ENCODE data around the gene ENAH.

ENAH gene

DNA sequence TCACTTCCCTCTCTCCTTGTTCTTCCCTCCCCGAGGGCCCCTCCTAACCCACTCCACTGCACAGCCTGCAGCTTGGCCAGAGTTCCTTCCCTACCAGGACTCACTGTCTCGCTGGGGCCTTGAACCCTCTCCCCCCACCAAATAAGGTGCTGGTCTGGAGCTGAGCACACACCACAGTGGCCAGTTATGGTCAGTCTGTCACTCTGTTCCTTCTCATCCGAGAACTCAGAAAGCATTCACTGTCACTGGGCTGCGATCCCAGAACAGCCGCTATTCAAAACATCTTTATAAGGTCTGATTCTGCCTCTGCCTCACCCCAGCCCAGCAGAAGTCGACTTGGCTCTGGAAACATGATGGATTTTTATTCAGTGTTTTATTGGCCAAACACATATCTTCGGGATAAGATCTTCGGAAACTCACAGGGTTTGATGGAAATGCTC lies 205.3 kb downstream of the ENAH start:
- peaks cover 24% of the 10 kb centered on the region for H3K4me1 ChIP-seq (ENCODE audit: insufficient read depth, low read length)
- H3K27me3 ChIP-seq (ENCODE audit: insufficient read depth, low read length) = no peaks in the 10 kb centered on the region
- H3K36me3 ChIP-seq (ENCODE audit: insufficient read depth, low read length) = no peaks in the 10 kb centered on the region
- no peak overlapping the region for H3K9ac ChIP-seq (ENCODE audit: low read depth, low read length)
- WGBS = 89% methylated on average over 8 of the region's 8 CpGs
- H3K9me3 ChIP-seq (ENCODE audit: insufficient read depth, low read depth, low read length) = no peaks in the 10 kb centered on the region
- H3K4me3 ChIP-seq (ENCODE audit: low read length) = no peak overlapping the region
- H3K27ac ChIP-seq (ENCODE audit: low read depth, low read length) = no peak overlapping the region

DNA sequence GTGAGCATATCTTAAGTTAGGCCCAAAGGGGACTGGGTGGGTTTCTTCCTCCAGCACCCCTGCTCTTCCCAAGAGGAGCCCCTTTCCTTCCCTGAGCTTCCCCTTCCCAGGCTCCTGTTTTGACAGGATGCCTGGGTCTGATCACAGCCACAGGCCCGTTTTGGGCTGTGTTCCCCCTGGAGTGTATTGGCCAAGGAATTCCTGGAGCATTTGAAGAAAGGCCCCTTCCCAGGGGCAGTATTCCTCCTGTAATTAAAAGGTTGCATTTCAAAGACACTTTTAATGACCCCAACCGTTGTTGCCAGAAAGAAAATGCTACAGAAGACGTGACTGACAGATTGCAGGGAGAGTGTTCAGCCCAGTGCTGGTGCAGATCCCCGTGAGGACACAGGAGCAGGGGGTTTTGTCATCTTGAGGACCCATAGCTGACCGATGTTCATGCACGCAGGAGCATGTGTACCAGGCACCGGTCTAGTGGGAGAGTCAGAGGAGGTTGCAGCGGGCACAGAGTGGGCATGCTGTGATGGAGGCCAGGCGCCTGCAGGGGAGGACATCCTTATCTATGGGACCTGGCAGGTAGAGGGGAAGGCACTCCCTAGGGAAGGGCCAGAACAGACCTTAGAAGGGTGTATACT lies 205.8 kb downstream of the ENAH start:
- Histone ChIP-seq H3K4me3 (ENCODE audit: low read length) (no peak overlapping the region), H3K9ac (ENCODE audit: low read depth, low read length) (no peak overlapping the region), H3K4me1 (ENCODE audit: insufficient read depth, low read length) (peaks cover 24% of the 10 kb centered on the region), H3K27ac (ENCODE audit: low read depth, low read length) (0 out of 2 replicates have a peak overlapping the region, but pooled peaks have one; percentile 13), H3K36me3 (ENCODE audit: insufficient read depth, low read length) (no peaks in the 10 kb centered on the region), H3K9me3 (ENCODE audit: insufficient read depth, low read depth, low read length) (no peaks in the 10 kb centered on the region), H3K27me3 (ENCODE audit: insufficient read depth, low read length) (no peaks in the 10 kb centered on the region)
- WGBS = 56% methylated on average over 9 of the region's 9 CpGs

DNA sequence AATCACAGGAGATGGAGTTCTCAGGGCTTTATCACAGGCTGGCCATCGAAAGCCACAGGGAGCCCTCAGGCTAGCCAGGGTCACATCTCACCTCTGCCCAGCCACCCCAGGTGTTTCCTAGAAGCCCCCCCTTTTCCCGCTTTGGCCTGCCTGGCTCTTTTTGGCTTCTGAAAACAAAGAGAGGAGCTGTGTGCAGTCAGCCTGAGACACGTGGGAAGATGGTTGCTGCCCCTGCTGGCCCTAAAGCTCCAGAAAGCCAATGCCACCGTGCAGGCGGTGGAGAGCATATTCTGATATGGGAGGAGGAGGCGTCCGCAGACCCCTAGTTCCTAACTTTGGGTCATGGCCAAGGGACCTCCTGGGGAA lies 206.3 kb downstream of the ENAH start:
- 0 out of 2 replicates have a peak overlapping the region, but pooled peaks have one; percentile 13 for H3K27ac ChIP-seq (ENCODE audit: low read depth, low read length)
- H3K36me3 ChIP-seq (ENCODE audit: insufficient read depth, low read length) = no peaks in the 10 kb centered on the region
- H3K27me3 ChIP-seq (ENCODE audit: insufficient read depth, low read length) = no peaks in the 10 kb centered on the region
- H3K4me1 ChIP-seq (ENCODE audit: insufficient read depth, low read length) = peaks cover 24% of the 10 kb centered on the region
- H3K9me3 ChIP-seq (ENCODE audit: insufficient read depth, low read depth, low read length) = no peaks in the 10 kb centered on the region
- H3K9ac ChIP-seq (ENCODE audit: low read depth, low read length) = no peak overlapping the region; the same call in 1 of the 2 replicates
- no peak overlapping the region for H3K4me3 ChIP-seq (ENCODE audit: low read length)
- WGBS = 49% methylated on average over 7 of the region's 7 CpGs

DNA sequence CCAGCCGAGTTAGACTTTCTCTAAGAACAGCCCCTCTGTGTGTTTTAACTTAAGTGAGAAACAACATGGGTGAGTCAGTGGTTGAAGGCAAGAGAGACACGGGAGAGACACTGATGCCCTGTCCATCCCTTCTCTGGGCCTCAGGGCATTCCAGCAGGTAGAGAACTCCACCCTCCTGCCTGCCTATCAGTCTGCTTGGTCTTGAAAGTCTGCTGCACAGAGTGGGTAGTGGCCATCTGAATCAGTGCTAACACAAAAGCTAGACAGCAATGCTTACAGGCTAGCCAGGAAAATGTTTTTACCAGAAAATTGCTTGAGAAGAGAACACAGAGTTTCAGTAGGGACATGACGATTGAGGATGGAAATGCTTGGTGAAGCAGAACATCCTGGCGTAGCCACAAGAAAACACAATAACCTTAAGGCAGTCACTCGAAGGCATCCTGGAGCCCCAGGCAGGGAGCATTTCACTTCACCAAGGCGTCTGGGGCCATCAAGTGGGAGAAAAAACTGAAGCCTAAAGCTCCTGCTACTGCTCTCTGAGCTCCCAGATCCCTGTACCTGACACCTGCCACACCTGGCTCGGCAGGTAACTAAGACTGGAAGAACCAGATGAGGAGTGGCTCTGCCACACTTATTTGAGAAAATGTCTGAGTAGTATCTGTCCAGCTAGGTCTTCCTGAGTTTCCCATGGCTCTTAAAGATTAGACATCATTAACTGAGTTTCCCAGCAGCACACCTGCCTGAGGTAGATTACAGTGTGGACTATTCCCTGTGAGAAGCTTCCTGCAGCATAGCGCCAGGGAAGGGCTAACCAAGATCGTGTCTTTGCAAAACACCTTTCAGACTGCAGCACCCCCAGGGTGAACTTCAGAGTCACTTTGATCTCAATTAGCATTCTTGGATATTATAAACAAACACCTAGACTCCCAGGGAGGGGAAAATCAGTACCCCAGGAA lies 207.0 kb downstream of the ENAH start:
- H3K4me3 ChIP-seq (ENCODE audit: low read length) = no peak overlapping the region
- no peak overlapping the region for H3K27ac ChIP-seq (ENCODE audit: low read depth, low read length)
- no peak overlapping the region; the same call in 1 of the 2 replicates for H3K9ac ChIP-seq (ENCODE audit: low read depth, low read length)
- no peaks in the 10 kb centered on the region for H3K9me3 ChIP-seq (ENCODE audit: insufficient read depth, low read depth, low read length)
- H3K4me1 ChIP-seq (ENCODE audit: insufficient read depth, low read length) = peaks cover 24% of the 10 kb centered on the region
- no peaks in the 10 kb centered on the region for H3K36me3 ChIP-seq (ENCODE audit: insufficient read depth, low read length)
- H3K27me3 ChIP-seq (ENCODE audit: insufficient read depth, low read length) = no peaks in the 10 kb centered on the region
- 80% methylated on average over 9 of the region's 9 CpGs for WGBS

DNA sequence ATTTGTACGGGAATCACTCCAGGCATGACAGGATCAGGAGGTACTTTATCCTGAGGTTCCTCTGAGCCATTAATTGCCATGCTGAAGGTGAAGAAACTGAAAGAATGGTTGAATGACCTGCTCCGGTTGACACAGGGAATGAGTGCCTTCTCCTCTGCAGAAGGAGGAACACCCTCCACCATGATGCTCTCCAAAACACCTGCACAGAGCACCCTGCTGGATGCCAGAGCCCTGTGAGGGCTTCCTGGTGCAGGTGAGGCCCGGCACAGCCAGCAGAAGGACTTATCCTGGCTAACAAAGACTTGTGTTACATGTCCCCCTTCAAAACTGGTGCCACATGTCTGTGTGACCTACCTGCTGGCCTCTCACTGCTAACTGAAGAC lies 210.8 kb downstream of the ENAH start:
- H3K4me1 ChIP-seq (ENCODE audit: insufficient read depth, low read length) = peaks cover 17% of the 10 kb centered on the region
- no peaks in the 10 kb centered on the region for H3K9me3 ChIP-seq (ENCODE audit: insufficient read depth, low read depth, low read length)
- H3K4me3 ChIP-seq (ENCODE audit: low read length) = no peak overlapping the region
- WGBS = 92% methylated on average over 3 of the region's 3 CpGs
- H3K36me3 ChIP-seq (ENCODE audit: insufficient read depth, low read length) = no peaks in the 10 kb centered on the region
- no peak overlapping the region for H3K27ac ChIP-seq (ENCODE audit: low read depth, low read length)
- no peaks in the 10 kb centered on the region for H3K27me3 ChIP-seq (ENCODE audit: insufficient read depth, low read length)
- no peak overlapping the region for H3K9ac ChIP-seq (ENCODE audit: low read depth, low read length)

DNA sequence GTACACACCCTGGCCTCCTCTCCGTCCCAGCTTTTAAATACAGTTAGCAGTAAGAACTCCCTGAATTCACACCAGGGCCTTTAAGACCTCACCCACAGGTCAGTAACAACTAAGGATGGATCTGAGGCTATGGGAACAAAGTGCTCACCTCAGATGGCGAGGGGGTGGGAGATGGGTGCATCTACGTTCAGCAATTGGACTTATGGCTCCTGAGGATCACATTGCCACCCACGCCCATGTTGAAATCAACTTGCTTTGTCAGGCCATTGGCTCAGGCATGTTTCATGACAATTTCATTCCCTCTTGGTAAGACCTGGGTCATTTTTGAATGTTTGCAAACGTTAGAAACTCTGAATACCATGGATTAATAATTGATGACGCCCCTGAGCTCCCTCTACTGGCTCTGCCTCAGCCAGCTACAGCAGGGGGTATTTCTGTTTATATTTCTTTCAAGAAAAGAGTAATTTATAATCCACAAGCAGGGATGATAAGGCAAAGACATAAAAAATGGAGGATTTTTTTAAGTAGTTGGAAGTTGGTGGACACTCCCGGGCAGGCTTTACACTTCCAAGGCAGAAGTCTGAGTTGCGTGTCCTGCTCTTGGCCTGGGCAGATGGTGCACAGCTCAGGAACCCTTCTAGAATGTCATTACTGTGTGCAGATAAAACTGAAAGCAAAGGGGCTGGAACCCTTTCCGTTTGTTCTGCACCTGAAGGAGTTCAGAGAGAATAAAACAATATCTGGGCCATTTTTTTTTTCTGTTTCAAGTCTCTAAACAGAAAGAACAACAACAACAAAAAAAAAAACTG lies 211.4 kb downstream of the ENAH start:
- Histone ChIP-seq H3K9me3 (ENCODE audit: insufficient read depth, low read depth, low read length) (no peaks in the 10 kb centered on the region), H3K4me3 (ENCODE audit: low read length) (no peak overlapping the region), H3K27ac (ENCODE audit: low read depth, low read length) (no peak overlapping the region), H3K4me1 (ENCODE audit: insufficient read depth, low read length) (peaks cover 11% of the 10 kb centered on the region), H3K27me3 (ENCODE audit: insufficient read depth, low read length) (no peaks in the 10 kb centered on the region), H3K36me3 (ENCODE audit: insufficient read depth, low read length) (no peaks in the 10 kb centered on the region), H3K9ac (ENCODE audit: low read depth, low read length) (no peak overlapping the region)
- WGBS = 87% methylated on average over 9 of the region's 9 CpGs

DNA sequence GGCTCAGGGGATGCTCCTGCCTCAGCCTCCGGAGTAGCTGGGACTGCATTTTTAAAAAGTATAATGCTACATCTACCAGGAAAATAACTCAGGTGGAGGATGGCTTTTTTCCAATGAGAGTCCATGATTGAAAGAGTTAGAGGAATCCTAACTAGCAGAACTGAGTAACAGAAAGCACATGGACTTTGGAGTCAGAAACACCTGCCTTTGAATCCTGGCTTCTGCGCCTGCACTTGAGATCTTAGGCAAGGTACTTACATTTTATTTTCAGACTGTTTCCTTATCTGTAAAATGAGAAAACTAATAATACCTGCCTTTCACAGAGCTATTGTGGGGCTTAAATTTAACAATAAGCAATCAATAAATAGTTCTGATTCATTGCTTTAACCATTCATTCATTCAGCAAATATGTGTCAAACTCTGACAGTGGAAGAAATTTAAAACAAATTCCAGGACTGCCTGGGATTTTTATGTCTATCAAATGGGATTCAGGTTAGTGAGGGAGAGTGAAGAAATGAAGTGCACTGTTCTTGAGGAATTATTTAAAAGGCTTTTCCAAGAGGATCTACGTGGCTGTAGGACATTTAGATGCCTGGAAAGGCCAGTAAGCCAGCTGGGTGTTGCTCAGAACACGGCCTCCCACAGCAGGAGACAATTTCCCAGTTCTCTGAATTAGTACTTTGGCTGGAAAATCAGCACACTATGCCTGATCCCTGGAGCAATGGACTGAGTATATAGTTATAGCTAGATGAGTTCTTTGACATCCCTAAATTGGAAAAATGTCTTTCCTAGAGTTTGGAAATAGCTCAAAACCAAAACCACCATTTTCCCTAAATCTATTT lies 212.3 kb downstream of the ENAH start:
- H3K36me3 ChIP-seq (ENCODE audit: insufficient read depth, low read length) = no peaks in the 10 kb centered on the region
- H3K9me3 ChIP-seq (ENCODE audit: insufficient read depth, low read depth, low read length) = no peaks in the 10 kb centered on the region
- H3K4me3 ChIP-seq (ENCODE audit: low read length) = no peak overlapping the region
- 88% methylated on average over 3 of the region's 4 CpGs for WGBS
- H3K4me1 ChIP-seq (ENCODE audit: insufficient read depth, low read length) = peaks cover 2% of the 10 kb centered on the region
- no peak overlapping the region for H3K27ac ChIP-seq (ENCODE audit: low read depth, low read length)
- H3K27me3 ChIP-seq (ENCODE audit: insufficient read depth, low read length) = no peaks in the 10 kb centered on the region
- no peak overlapping the region for H3K9ac ChIP-seq (ENCODE audit: low read depth, low read length)

DNA sequence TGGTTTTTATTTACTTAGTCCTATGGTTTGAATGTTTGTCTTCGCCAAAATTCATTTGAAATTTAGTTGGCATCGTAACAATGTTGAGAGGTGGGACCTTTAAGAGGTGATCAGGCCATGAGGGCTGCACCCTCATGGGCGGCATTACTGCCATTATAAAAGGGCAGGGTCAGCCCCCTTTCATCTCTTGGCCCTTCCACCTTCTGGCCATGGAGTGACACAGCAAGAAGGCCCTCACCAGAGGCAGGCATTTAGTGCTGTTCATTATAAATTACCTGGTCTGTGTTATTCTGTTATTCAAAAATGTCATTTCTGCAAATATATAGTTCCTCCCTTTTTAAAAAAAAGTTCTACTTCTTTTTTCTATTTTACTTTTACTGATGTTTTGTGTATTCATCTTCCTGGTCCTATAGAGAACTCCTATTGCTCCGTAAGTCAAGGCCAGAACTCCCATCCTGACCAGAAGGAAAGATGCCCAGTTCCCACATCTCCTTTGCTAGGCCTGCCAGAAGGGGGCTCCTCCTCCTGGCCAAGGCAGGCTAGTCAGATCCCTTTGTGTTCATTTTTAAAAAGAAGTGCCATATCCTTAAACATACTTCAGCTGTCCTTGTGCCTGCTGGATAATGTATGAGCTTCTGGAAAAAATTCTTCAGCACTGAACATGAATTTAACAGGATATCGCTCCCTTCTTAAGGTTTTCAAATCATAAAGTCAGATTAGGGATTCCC lies 215.0 kb downstream of the ENAH start:
- 92% methylated on average over 5 of the region's 5 CpGs for WGBS
- no peaks in the 10 kb centered on the region for H3K27me3 ChIP-seq (ENCODE audit: insufficient read depth, low read length)
- H3K4me3 ChIP-seq (ENCODE audit: low read length) = no peak overlapping the region
- no peaks in the 10 kb centered on the region for H3K9me3 ChIP-seq (ENCODE audit: insufficient read depth, low read depth, low read length)
- no peaks in the 10 kb centered on the region for H3K36me3 ChIP-seq (ENCODE audit: insufficient read depth, low read length)
- no peak overlapping the region for H3K9ac ChIP-seq (ENCODE audit: low read depth, low read length)
- no peaks in the 10 kb centered on the region for H3K4me1 ChIP-seq (ENCODE audit: insufficient read depth, low read length)
- no peak overlapping the region for H3K27ac ChIP-seq (ENCODE audit: low read depth, low read length)

Data from HUES64 (cell line).